GM03348 (cell line): ENCODE data around the gene RCE1.
A peak's percentile ranks its signal among the peaks of the same experiment; 100 is the strongest.

Source experiments
- DNase-seq: peaks from one replicate; pipeline ENCODE4 v3.0.0; 2012; ENCODE audit warnings: low spot score

The RCE1 gene

DNA sequence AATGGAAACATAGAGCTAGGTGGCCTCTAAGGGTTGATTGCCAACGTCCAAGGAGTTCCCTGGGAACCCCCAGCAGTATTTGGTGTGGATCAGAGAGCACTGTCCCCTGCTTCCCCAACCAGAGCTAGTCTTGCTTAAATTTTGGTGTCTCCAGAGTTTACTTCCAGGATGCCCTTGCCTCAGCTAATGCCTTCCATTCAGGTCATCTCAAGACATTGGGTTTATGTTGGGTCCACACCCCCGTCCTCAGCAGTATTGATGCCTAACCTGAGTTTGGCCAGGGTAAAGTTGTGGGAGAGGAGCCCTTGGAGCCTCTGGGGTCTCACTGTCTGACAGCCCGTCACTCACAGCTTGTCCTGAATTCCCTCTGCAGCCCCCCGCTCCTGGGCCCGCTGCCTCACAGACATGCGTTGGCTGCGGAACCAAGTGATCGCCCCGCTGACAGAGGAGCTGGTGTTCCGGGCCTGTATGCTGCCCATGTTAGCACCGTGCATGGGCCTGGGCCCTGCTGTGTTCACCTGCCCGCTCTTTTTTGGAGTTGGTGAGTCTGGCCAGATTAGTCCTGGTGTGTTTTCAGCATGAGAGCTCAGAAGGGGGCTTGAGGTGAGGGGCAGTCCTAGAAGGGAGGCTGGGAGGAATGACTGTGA is 1.4 kb downstream of the RCE1 start:
- DNase-seq = no peak

DNA sequence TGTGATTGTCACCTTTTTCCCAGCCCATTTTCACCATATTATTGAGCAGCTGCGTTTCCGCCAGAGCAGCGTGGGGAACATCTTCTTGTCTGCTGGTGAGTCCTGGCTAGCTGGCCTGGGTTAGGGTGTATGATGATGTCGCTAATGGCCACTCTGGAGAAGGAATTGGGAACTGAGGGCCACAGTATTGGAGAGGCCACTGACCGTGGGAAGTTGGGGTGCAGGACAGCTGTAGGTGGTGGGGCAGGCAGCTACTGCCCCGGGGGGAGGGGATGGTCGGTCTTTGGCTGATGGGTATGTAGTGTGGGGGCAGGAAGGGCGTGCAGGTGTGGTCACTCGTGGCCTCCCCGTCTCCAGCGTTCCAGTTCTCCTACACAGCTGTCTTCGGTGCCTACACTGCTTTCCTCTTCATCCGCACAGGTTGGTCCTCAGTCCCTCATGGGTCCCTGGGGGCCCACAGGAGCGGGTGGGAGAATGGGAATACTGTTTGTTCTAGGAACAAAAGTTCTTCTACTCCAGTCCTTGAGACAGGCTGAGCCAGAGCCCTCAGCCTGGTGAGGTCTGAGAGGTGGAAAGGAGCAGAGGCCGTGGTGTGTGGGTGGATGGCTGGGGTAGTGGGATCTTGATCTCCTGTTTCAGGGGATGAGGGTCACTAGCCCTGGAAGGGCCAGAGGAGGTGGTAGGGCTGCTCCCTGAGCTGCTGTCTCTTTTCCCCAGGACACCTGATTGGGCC is 2.1 kb downstream of the RCE1 start:
- DNase-seq = no peak

DNA sequence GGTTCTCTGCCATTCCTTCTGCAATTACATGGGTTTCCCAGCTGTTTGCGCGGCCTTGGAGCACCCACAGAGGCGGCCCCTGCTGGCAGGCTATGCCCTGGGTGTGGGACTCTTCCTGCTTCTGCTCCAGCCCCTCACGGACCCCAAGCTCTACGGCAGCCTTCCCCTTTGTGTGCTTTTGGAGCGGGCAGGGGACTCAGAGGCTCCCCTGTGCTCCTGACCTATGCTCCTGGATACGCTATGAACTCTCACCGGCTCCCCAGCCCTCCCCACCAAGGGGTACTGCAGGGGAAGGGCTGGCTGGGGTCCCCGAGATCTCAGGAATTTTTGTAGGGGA is 2.6 kb downstream of the RCE1 start:
- DNase-seq = no peak

DNA sequence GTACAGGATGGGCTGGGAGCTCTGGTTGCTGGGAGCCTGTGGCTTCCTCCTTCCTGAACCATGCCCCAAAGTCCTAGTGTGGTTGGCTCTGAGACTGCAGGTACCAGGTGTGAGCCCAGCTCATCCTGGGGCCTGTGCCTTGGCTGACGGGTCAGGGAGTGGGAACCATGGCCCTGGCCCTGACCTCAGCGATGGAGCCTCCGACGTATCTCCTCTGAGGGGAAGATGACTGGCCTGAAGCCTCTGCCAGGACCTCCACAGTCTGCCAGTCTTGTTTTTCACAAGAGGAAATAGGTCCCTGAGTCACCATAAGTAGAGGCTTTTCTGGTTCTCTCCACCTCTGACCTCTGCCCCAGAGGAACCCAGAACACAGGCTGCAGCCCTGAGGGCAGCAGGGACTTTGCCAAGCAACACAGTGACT is 3.4 kb downstream of the RCE1 start:
- no peak for DNase-seq

DNA sequence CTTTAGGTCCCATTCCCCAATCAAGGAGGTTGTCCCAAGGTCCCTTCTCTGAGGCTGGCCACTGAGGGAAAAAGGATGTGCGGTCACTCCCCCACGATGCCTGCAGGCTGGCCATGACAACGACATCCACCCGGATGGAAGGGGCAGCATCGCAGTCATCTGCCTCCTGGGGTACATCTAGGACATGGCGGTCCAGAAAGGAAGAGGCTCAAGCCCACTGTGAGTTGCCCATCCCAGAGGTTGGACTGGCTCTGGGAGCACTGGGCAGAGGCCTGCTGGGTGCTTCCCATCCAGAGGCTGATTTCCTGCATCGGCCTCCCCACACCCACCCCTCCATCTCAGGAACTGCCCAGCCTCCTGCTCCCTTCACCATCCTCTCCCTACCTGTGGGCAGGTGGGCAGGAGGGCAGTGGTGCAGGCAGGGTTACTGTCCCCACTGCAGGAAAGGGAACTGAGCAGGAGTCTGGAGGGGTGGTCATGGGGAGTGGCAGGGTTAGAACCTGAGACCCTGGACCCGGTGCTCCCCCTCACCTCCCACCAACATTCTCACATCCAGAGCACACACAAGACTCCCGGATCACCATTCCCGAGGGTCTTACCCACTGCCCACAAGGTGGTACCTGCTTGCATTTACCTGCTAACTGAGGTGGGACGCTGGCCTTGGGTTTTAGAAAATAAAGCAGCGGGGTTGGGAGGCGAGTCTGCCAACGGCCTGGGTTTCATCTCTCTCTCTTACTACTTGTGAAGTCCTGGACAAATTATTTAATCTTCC is 4.4 kb downstream of the RCE1 start:
- DNase-seq = no peak

DNA sequence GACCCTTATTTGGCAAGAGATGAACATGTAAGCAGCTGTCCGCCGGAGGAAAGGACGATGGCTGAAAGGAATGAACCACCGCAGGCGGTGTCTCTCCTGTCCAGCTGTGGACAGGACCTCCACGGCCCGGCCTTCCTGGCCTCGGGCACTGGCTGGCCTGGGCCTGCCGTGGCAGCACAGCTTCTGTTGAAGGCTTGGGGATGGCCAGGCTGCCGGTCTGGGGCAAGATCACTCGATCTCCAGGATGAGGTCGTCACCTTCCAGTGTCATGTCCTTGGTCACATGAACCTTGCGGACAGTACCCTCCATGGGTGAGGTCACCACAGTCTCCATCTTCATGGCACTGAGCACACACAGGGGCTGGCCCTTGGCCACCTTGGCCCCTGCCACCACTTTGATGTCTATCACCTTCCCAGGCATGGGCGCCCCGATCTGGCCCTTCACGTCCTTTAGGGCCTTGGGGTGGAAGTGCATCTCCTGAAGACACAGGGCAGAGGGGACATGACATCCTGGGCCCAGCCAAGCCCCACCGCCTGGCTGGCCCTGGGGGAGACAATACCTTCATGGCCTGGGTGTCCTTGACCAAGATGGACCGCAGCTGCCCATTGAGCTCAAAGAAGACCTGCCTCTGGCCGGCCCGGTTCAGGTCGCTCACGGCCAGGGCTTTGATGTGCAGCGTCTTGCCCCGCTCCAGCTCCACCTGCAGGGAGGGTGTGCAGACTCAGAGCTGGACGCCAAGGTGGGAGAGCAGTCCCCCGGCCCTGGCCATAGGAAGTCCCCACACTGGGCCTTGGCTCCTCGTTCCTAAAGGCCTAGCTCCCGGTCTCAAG is 5.6 kb downstream of the RCE1 start:
- DNase-seq = no peak

DNA sequence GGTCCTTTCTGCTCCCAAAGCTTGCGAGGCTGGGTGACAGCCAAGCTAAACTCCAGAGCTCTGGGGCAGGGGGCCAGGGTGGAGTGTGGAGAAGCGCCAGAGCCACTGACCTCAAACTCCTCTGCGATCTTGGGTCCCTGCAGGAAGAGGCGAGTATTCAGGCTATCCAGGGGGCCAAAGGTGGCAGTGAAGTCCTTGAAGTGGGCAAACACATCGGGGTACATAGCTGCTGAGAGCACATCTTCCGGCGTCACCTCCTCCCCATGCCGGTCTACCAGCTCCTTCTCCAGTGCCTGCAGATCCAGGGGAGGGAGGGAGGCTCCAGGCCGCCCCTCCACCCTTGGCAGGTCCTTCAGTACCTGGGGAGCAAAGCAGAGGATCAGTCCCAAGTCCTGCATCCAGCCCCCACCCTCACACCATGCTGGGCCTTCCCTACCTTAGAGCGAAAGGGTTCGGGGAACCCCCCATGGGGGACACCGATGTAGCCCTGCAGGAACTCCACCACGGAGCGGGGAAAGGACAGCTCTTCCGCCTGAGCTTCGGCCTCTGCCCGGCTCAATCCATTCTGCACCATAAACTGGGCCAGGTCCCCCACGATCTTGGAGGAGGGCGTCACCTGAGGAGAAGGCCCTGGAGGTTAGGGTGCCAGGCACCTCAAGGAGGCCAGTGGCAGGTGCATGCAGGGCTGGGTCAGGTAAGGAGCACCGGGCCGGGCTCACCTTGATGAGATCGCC is 6.4 kb downstream of the RCE1 start:
- no peak for DNase-seq

DNA sequence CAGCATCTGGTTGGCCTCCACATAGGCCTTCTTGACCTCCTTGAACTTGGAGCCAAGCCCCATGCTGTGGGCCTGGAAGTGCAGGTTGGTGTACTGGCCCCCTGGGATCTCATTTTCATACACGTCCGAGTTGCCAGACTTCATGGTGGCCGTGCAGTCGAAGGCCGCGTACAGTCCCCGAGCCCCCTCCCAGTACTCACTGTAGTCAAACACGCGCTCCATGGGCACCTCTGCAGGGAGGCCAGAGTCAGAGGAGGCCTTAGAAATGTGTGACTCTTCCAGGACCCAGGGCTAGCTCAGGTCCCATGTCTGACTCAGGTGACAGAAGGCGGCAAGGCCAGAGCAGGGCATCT is 7.0 kb downstream of the RCE1 start:
- no peak for DNase-seq

DNA sequence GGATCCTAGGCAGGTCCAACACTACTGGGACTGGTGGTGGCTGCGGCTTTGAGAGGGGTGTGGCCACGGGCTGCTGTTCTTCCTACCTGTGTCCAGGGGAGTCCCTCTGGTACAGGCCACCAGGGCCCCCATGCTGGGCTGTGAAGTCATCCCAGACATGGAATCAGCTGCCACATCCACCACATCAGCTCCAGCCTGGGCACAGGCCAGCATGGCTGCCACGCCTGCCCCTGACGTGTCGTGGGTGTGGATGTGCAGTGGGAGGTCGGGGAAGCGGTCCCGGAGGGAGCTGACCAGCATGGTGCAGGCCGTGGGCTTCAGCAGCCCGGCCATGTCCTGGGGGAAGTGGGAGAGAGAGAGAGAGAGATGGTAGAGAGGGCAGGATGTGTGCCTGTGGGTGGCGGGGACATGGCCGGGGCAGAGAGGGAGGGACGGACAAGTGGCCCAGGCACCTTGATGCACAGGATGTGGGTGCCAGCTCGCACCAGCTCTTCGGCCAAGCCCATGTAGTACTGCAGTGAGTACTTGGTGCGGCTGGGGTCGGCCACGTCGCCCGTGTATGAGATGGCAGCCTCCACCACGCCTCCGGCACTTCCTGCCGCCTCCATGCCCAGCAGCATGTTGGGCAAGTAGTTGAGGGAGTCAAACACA is 7.5 kb downstream of the RCE1 start:
- no peak for DNase-seq

DNA sequence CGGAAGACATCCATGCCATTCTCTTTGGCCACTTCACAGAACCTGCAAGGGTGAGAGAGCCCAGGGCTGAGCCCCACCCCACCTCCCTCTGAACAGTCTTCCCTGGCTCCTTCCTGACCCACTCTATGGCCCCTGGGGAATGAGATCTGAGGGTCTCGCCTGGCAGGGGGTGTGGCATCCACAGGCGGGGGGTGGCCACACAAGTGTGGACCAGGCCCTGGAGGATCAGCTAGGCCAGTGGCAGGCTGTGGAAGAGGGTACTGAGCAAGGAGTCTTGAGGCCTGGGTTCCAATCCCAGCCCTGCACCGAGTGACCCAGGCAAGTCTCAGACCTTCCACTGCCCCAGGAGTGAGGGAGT is 8.0 kb downstream of the RCE1 start:
- DNase-seq = no peak

DNA sequence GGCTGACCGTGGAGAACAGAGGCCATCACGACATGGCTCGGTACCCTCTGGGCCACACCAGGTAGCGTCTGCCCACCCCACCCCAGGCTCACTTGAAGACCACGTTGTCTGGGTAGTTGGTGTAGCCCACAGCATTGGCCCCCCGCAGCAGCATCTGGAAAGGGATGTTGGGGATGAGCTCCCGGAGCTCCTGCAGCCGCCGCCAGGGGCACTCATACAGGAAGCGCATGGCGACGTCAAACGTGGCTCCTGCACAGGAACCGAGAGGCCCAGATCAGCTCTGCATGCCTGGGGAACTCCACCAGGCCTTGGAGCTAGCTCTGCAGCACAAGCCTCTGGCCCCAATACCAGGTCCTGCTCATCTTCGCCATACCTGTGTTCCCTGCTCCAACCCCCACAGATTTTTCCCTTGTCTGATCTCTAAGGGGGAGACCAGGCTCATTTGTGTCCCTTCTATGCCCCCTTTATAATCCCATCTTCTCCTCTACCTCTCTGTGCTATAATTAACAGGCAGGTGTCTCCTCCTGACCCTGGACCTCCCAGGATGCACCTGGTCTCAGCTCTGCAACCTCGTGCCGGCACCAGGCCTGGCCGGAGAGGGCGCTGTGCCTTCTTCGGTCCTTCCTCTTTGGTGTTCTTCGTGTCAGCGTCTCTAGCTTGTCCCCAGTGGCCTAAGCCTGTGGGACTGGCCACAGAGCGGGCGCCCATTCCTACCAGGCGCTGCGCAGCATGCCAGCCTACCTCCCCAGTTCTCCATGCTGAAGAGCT is 8.6 kb downstream of the RCE1 start:
- no peak for DNase-seq

DNA sequence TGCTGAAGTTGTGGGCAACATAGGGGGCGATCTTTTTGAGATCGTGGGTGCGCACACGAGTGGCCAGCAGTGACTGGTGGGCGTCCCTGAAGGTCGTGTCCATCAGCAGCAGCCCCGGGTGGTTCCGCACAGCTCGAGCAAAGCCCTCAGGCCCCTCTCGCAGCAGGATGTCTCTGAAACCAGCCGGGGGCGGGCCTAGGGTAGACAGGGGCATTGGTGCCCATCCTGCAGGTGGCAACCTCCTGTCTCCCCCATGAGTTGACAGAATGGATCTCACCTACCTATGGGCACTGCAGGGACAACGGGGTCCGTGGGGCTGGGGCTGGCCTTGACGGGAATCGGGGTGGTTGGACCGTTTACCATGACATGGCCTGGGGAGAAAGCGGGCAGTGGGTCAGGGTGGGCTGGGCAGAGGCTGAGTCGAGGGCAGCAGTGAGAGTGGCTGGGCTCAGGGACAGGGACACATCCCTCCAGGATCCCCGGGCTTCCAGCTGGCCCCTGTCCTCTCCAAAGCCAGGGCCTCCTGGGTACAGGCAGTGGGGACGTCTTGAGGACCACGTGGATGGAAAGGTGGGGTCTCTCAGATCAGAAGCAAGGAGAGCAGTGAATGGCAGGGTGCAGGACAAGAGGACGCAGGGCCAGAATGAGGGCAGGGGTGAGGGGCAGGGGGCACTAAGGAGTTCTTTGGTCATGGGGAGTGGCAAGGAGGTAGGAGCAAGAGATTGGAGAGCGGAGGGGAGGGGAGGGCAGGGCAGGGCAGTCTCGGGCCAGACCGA is 9.4 kb downstream of the RCE1 start:
- no peak for DNase-seq

DNA sequence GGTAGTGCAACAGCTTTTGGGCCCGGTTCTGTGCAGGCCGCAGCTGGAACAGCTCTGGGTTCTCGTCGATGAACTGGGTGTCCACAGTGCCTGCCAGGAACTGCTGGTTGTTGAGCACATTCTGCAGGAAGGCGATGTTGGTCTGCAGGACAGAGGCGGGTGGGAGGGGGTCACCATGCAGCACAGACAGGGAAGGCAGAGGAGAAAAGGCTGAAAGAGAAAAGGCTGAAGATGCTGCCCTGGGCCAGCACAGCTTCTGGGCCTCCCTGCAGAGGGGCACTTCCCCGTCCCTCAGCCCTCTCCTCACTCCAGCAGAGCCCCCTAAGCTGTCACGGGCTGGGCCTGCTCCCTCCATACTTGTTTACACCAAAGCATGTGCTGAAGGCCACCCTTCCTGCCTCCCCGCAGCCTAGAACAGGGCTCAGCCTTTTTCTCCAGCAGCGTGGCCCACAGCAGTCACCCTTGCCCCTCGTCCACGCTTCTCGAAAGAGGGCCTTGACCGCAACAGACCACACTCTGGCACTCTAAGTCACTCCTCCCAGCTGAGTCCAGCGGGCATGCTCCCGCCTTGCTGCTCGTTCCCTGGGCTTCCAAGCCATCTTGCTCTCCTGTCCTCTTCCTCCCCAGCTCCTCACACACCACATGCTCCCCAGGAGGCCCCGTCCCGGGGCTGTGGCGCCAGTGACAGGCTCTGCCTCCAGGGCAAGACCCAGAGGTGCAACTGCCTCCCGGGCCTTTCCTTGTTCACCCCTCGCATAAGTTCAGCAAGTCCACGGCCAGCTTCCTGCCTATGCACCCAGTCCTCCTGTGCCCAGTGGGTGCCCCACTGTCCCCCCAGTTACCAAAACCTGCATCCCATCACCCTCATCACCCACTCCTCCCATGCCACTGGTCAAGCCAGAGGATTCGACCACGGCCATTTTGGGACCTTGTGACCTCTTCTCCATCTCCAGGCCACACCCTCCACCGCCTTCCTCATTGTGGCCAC is 10.3 kb downstream of the RCE1 start:
- no peak for DNase-seq

DNA sequence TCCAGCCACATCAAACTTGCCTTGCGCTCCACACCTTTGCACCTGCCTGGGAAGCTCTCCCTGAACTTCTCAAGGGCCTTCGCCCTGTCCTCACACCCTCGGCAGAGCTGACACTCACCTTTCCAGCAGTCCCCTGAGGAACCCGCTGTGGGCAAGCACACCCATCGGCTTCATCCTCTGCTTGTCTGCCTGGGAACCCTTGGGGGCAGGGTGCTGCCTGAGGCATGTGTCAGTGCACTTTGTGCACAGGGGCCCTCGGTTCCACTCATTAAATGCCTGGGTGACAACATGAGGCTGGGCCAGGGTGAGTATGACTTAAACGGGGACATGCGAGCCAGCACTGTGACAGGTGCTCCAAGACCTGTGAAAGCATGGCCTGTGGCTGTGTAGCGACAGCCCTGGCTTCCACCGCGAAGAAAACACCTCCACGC is 11.0 kb downstream of the RCE1 start:
- DNase-seq = no peak

DNA sequence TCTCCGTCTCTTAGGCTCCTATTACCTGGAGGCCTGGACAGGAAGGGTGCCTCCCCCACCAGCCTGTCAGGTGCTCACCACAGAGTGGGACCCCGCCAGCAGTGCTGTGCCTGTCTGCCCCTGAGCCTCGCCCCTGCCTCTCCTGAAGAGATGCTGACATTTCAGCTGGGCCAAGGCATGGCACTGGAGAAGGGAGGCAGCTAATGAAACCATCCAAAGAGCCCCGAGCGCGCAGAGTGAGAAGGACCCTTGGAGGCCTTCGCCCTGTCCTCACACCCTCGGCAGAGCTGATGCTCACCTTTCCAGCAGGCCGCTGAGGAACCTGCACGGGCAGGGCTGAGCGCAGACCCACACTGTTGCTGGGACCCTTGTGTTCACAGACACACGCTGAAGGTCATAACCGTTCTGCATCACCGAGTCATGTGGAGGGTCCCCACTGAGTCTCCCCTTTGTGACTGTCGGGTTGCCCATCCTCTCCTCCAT is 11.5 kb downstream of the RCE1 start:
- no peak for DNase-seq

DNA sequence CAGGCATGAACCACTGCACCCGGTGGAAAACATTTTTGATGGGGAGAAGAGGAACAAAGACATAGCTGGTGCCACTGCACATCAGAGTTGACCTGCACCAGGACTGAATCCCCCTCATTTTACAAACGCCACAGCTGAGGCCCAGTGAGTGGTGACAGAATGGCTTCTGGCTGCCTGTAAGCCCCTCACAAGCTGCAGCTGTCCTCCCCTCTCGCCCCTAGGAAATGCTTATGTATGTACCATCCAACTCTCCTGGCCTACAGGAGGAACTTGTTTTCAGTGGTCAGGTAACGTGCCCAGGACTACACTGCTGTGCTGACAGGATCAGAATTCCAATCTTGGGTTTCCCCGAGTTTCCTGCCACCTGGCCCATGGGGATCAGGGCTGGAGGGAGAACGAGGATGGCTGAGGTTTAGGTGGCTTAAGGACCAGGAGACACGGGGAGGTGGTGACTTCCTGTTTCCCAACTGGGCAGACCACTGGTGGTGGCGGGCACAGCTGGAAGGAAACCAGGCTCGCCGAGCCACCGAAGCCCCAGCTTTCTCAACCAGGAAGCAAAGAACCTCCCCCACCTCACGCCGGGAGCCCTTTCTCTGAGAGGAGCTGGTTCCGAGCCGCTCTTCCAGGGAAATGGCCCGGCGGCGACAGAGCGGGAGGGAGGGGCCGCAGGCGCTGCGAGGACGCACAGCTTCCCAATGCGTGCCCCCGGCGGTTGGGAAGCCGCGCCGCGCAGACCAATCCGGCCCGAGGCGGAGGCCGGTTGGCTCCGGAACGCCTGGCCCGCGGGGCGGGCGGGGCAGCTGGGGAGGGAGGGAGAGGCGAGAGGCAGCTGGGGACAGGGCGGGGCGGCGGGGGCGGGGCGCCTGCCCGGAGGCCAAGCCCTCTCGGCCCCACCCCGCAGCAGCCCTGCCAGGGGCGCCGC is 12.6 kb downstream of the RCE1 start:
- peak; percentile 99 for DNase-seq

DNA sequence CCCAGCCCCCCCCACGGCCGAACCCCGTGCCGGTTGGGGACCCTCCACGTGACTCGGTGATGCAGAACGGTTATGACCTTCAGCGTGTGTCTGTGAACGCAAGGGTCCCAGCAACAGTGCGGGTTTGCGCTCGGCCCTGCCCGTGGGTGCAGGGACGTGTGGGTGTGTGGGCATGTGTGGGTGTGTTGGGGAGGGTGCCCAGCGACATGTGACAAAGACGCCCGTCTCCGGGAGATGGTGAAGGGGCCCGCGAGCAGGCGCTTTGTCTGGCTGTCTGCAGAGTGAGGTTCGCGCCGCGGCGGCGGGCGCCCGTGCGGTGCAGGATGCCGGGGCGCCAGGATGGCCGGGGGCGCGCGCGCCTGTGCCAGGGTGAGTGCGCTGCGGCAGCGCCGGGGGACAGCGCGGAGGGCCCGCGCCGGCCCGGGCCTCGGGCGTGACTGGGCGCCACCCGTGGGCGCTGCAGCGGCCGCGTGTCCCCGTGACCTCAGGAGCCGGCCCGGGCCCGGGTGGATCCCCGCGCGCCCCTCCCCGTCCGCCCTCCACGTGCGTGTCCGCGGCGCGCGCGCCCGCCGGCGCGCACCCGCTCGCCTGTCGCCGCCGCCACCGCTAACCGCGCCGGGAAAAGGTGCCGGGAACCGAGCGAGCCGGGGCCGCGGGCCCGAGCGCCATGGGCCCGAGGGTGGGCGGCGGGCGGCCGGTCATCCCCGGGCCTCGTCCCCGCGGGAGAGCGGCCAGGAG is 13.4 kb downstream of the RCE1 start, which contains the start of gene LRFN4:
TSS of gene LRFN4 (plus strand) at position 569 of the 738 bp plus-strand sequence. CDS start 681 bp downstream, outside the sequence.
- peak; percentile 81 for DNase-seq
